ENCODE data around the gene ABRACL.
A peak's percentile ranks its signal among the peaks of the same experiment; 100 is the strongest.
"Not testable (repeated sequence)": the region's sequence is repeated elsewhere in the genome, so short reads cannot be mapped to it uniquely, and the experiment has no call there.

The ABRACL gene

GRCh38 chr6:139028658-139029469, at the start of gene ABRACL:
Gene ABRACL (plus strand): TSS chr6:139028745. CDS start chr6:139034161, 5,416 bp downstream.
- DNase-seq: no peak

GRCh38 chr6:138979365-138979764, 49.2 kb upstream of the ABRACL start:
- no peak for DNase-seq

GRCh38 chr6:138979813-138980668, 48.5 kb upstream of the ABRACL start:
- no peak for DNase-seq

- no peak for DNase-seq
Measured at GRCh38 chr6:138981416-138981815, 47.1 kb upstream of the ABRACL start.

- DNase-seq: no peak
Measured at GRCh38 chr6:138986578-138986977, 42.0 kb upstream of the ABRACL start.

GRCh38 chr6:138987080-138987642, 41.4 kb upstream of the ABRACL start:
- no peak for DNase-seq

- DNase-seq: peak; percentile 68
Measured at GRCh38 chr6:138987643-138988468, 40.7 kb upstream of the ABRACL start, which contains the start of gene REPS1. Gene REPS1 (minus strand): TSS chr6:138988253. CDS start chr6:138987682, 571 bp downstream.

GRCh38 chr6:138988469-138988834, 40.1 kb upstream of the ABRACL start:
- no peak for DNase-seq

GRCh38 chr6:138989098-138989983, 39.2 kb upstream of the ABRACL start:
- DNase-seq: peak; percentile 2

GRCh38 chr6:138991206-138991605, 37.3 kb upstream of the ABRACL start:
- no peak for DNase-seq

GRCh38 chr6:138992965-138993364, 35.6 kb upstream of the ABRACL start:
- DNase-seq: not testable (repeated sequence)

GRCh38 chr6:138993410-138993809, 35.1 kb upstream of the ABRACL start:
- not testable (repeated sequence) for DNase-seq

GRCh38 chr6:138996524-138996923, 32.0 kb upstream of the ABRACL start:
- DNase-seq: no peak

- DNase-seq: no peak
Measured at GRCh38 chr6:138997136-138997535, 31.4 kb upstream of the ABRACL start.

- DNase-seq: no peak
Measured at GRCh38 chr6:138999949-139000725, 28.4 kb upstream of the ABRACL start.

- no peak for DNase-seq
Measured at GRCh38 chr6:139003751-139004150, 24.8 kb upstream of the ABRACL start.

- DNase-seq: no peak
Measured at GRCh38 chr6:139006477-139006876, 22.1 kb upstream of the ABRACL start.

GRCh38 chr6:139007428-139007827, 21.1 kb upstream of the ABRACL start:
- DNase-seq: no peak

- no peak for DNase-seq
Measured at GRCh38 chr6:139008117-139008516, 20.4 kb upstream of the ABRACL start.

GRCh38 chr6:139010674-139011073, 17.9 kb upstream of the ABRACL start:
- DNase-seq: no peak

GRCh38 chr6:139011980-139012379, 16.6 kb upstream of the ABRACL start:
- no peak for DNase-seq
